Duodenal mucosa (tissue), 2 donors: ENCODE measurements around the gene CTH.
"Not testable (repeated sequence)": the region's sequence is repeated elsewhere in the genome, so short reads cannot be mapped to it uniquely, and the experiment has no call there.

ENCODE experiments used
- H3K27ac ChIP-seq: one replicate; pipeline ENCODE4 v1.7.0; 2013; ENCODE audit warnings: low read depth, low read length
- H3K27me3 ChIP-seq, 2 donors: one replicate each; pipeline ENCODE4 v1.7.0; 2013; ENCODE audit warnings: low read length in 2 of 2, control low read depth in 1 of 2; ENCODE audit not compliant: insufficient read depth in 2 of 2, control insufficient read depth in 1 of 2
- H3K36me3 ChIP-seq, 2 donors: one replicate each; pipeline ENCODE4 v1.7.0; 2013; ENCODE audit warnings: low read length in 2 of 2, control low read depth in 1 of 2; ENCODE audit not compliant: insufficient read depth in 2 of 2, control insufficient read depth in 1 of 2
- H3K4me1 ChIP-seq, 2 donors: one replicate each; pipeline ENCODE4 v1.7.0; 2013; ENCODE audit warnings: low read length in 2 of 2, control low read depth in 1 of 2; ENCODE audit not compliant: insufficient read depth in 2 of 2, control insufficient read depth in 1 of 2
- H3K4me3 ChIP-seq, 2 donors: one replicate each; pipeline ENCODE4 v1.7.0; 2013; ENCODE audit warnings: low read length in 2 of 2, low read depth in 1 of 2
- H3K9ac ChIP-seq, 2 donors: one replicate each; pipeline ENCODE4 v1.7.0; 2013; ENCODE audit warnings: low read length in 2 of 2, low read depth in 1 of 2
- H3K9me3 ChIP-seq, 2 donors: one replicate each; pipeline ENCODE4 v1.7.0; 2013; ENCODE audit warnings: low read length in 2 of 2, control low read depth in 1 of 2; ENCODE audit not compliant: control insufficient read depth in 1 of 2

The CTH gene

GRCh38 chr1:70468180-70468579 lies 57.1 kb downstream of the CTH start:
- H3K36me3 ChIP-seq: no peaks in the 10 kb centered on the region
- H3K9me3 ChIP-seq: no peaks in the 10 kb centered on the region
- no peak overlapping the region for H3K9ac ChIP-seq
- H3K4me3 ChIP-seq: no peak overlapping the region
- no peaks in the 10 kb centered on the region for H3K27me3 ChIP-seq
- no peaks in the 10 kb centered on the region for H3K4me1 ChIP-seq
- no peak overlapping the region for H3K27ac ChIP-seq

DNA sequence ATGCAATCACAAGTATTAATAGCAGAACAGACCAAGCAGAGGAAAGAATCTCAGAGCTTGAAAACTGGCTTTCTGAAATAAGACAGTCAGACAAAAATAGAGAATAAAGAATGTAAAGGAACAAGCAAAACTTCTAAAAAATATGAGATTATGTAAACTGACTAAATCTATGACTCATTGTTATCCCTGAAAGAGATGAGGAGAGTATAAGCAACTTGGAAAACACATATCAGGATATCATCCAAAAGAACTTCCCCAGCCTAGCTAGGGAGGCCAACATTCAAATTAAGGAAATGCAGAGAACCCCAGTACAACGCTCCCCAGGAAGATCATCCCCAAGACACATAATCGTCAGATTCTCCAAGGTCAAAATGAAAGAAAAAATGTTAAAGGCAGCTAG lies 58.1 kb downstream of the CTH start:
- not testable (repeated sequence) for H3K27ac ChIP-seq, H3K9ac ChIP-seq, H3K9me3 ChIP-seq, H3K4me1 ChIP-seq, H3K27me3 ChIP-seq, H3K4me3 ChIP-seq, H3K36me3 ChIP-seq

GRCh38 chr1:70475023-70475422 lies 64.0 kb downstream of the CTH start:
- no peaks in the 10 kb centered on the region for H3K4me1 ChIP-seq
- H3K27me3 ChIP-seq: no peaks in the 10 kb centered on the region
- no peaks in the 10 kb centered on the region for H3K36me3 ChIP-seq
- H3K9me3 ChIP-seq: no peaks in the 10 kb centered on the region
- no peak overlapping the region for H3K27ac ChIP-seq
- no peak overlapping the region for H3K4me3 ChIP-seq
- no peak overlapping the region for H3K9ac ChIP-seq

- H3K4me3 ChIP-seq: no peak overlapping the region
- H3K36me3 ChIP-seq: no peaks in the 10 kb centered on the region
- H3K4me1 ChIP-seq: no peaks in the 10 kb centered on the region
These were observed 66.0 kb downstream of the CTH start for GRCh38 chr1:70477090-70477489.

GRCh38 chr1:70477905-70478304 lies 66.8 kb downstream of the CTH start:
- H3K36me3 ChIP-seq, H3K9me3 ChIP-seq, H3K27ac ChIP-seq, H3K4me1 ChIP-seq, H3K9ac ChIP-seq, H3K4me3 ChIP-seq, H3K27me3 ChIP-seq: not testable (repeated sequence)

More at GRCh38 chr1:70477090-70477489, 66.0 kb downstream of the CTH start:
- H3K9me3 ChIP-seq: no peaks in the 10 kb centered on the region
- no peaks in the 10 kb centered on the region for H3K27me3 ChIP-seq
- H3K9ac ChIP-seq: no peak overlapping the region
- no peak overlapping the region for H3K27ac ChIP-seq

GRCh38 chr1:70483342-70483741 lies 72.3 kb downstream of the CTH start:
- Histone ChIP-seq H3K9me3 (no peaks in the 10 kb centered on the region), H3K4me1 (peaks cover 0 to 3% of the 10 kb centered on the region in 2 donors), H3K36me3 (no peaks in the 10 kb centered on the region), H3K4me3 (no peak overlapping the region), H3K27ac (no peak overlapping the region), H3K9ac (no peak overlapping the region), H3K27me3 (no peaks in the 10 kb centered on the region)

- H3K9ac ChIP-seq: no peak overlapping the region
- no peaks in the 10 kb centered on the region for H3K27me3 ChIP-seq
- H3K4me1 ChIP-seq: peaks cover 0 to 3% of the 10 kb centered on the region in 2 donors
- H3K27ac ChIP-seq: no peak overlapping the region
- H3K9me3 ChIP-seq: no peaks in the 10 kb centered on the region
- H3K36me3 ChIP-seq: no peaks in the 10 kb centered on the region
- H3K4me3 ChIP-seq: no peak overlapping the region
These were observed 74.6 kb downstream of the CTH start for GRCh38 chr1:70485624-70486023.

DNA sequence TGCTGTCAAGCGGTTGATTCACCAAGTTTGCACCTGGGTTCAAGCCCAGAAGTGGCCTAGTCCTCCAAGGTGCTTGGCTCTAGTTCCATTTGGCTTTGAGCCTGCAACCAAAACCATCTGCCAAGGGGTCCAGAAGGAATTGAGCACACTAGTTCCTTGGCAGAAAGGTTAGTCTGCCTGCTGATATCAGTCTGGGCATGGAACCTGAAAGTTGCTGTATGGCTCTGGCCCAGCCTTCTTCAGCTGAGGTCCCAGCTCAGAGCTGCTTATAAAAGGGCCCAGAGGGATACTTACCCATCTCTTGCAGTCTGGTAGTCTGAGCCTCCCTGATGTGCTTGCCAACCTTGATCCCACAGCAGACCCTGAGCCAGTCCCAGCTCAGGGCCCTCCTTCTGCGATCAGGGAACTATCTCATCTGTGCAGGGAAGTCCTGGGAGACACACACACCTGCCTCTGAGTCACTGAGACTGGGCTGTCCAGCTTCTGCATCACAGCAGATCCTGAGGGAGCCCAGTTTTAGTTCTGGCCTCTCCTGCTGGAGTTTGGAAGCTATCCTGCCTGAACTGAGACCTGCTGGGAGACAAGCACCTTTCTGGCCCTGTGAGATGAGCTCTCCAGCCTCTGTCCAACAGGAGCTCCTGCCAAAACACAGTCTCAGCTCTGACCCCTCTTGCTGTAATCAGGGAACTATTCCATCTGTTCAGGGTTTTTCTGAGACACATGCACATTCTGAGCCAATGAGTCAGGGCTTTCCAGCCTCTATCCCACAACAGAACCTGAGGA lies 75.8 kb downstream of the CTH start:
- no peak overlapping the region for H3K4me3 ChIP-seq
- H3K4me1 ChIP-seq: peaks cover 0 to 3% of the 10 kb centered on the region in 2 donors
- H3K36me3 ChIP-seq: no peaks in the 10 kb centered on the region
- no peak overlapping the region for H3K27ac ChIP-seq
- H3K9me3 ChIP-seq: no peaks in the 10 kb centered on the region
- H3K27me3 ChIP-seq: no peaks in the 10 kb centered on the region
- H3K9ac ChIP-seq: no peak overlapping the region

- H3K36me3 ChIP-seq: no peaks in the 10 kb centered on the region
- H3K27me3 ChIP-seq: no peaks in the 10 kb centered on the region
- H3K27ac ChIP-seq: no peak overlapping the region
- no peak overlapping the region for H3K9ac ChIP-seq
- H3K4me1 ChIP-seq: peaks cover 0 to 3% of the 10 kb centered on the region in 2 donors
- H3K9me3 ChIP-seq: no peaks in the 10 kb centered on the region
- no peak overlapping the region for H3K4me3 ChIP-seq
These were observed 76.4 kb downstream of the CTH start for GRCh38 chr1:70487459-70487815.

DNA sequence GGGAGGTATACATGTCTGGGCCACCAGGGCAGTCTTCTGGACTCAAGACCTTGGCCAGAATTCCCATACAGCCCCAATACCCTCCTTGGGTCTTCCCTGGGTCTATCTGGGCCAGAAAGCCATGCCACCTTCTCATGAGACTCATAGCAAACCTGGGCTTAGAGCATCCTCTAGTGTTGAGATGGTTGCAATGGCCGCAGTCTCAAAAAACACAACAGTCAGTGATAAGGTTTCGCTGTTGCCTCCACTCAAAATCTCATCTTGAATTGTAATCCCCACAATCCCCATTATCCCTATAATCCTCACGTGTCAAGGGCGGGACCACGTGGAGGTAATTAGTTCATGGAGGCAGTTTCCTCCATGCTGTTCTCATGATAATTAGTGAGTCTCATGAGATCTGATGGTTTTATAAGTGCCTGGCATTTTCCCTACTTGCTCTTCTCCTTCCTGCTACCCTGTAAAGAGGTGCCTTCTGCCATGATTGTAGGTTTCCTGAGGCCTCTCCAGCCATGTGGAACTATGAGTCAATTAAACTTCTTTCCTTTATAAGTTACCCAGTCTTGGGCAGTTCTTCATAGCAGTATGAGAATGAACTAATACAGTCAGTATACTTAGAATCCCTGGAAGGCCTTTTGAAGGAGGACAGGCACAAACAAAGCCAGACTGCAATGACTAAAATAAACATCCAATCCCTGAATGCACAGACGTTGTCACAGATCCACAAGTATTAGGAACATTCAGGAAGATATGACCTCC lies 77.0 kb downstream of the CTH start:
- no peak overlapping the region for H3K4me3 ChIP-seq
- no peak overlapping the region for H3K27ac ChIP-seq
- H3K9ac ChIP-seq: no peak overlapping the region
- H3K36me3 ChIP-seq: no peaks in the 10 kb centered on the region
- peaks cover 0 to 3% of the 10 kb centered on the region in 2 donors for H3K4me1 ChIP-seq
- no peaks in the 10 kb centered on the region for H3K9me3 ChIP-seq
- no peaks in the 10 kb centered on the region for H3K27me3 ChIP-seq
